OCI-LY3 (cell line): ENCODE measurements around the gene WDFY4.

Experiments used
- EZH2phosphoT487 ChIP-seq: fragments of 200-600 bp; shearing (Covaris generic); IDR thresholded peaks from 2 replicates; pipeline ENCODE4 v1.6.1; 2018; ENCODE audit warnings: antibody characterized with exemption, mixed run types, low read depth
- TF ChIP-seq, protein P1 (sequence below): fragments of 200-600, 300-600 bp; sonication (generic); IDR thresholded peaks from 2 replicates; pipeline ENCODE4 v1.5.1; 2014; ENCODE audit warnings: antibody characterized with exemption, low read length, low read depth

- TF ChIP-seq, protein P1, sequence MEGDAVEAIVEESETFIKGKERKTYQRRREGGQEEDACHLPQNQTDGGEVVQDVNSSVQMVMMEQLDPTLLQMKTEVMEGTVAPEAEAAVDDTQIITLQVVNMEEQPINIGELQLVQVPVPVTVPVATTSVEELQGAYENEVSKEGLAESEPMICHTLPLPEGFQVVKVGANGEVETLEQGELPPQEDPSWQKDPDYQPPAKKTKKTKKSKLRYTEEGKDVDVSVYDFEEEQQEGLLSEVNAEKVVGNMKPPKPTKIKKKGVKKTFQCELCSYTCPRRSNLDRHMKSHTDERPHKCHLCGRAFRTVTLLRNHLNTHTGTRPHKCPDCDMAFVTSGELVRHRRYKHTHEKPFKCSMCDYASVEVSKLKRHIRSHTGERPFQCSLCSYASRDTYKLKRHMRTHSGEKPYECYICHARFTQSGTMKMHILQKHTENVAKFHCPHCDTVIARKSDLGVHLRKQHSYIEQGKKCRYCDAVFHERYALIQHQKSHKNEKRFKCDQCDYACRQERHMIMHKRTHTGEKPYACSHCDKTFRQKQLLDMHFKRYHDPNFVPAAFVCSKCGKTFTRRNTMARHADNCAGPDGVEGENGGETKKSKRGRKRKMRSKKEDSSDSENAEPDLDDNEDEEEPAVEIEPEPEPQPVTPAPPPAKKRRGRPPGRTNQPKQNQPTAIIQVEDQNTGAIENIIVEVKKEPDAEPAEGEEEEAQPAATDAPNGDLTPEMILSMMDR = no peak
- TF ChIP-seq EZH2phosphoT487 = no peak
These were observed 44.3 kb upstream of the WDFY4 start for GRCh38 chr10:48640326-48640725.
